Ishikawa (cell line): ENCODE data around the gene POU4F1.

Experiments
- CEBPB ChIP-seq: IDR thresholded peaks from 2 replicates; pipeline ENCODE4 v1.6.1; 2012
- CREB1 ChIP-seq: IDR thresholded peaks from 2 replicates; pipeline ENCODE4 v1.6.1; 2012; ENCODE audit warnings: low read depth
- EGR1 ChIP-seq: IDR thresholded peaks from 2 replicates; pipeline ENCODE4 v1.6.1; 2012
- EP300 ChIP-seq: IDR thresholded peaks from 2 replicates; pipeline ENCODE4 v1.6.1; 2012; ENCODE audit warnings: borderline replicate concordance
- FOXM1 ChIP-seq: IDR thresholded peaks from 2 replicates; pipeline ENCODE4 v1.6.1; 2012; ENCODE audit warnings: low read depth, borderline replicate concordance
- MAX ChIP-seq: IDR thresholded peaks from 2 replicates; pipeline ENCODE4 v1.6.1; 2012
- NFIC ChIP-seq: IDR thresholded peaks from 2 replicates; pipeline ENCODE4 v1.6.1; 2012
- RAD21 ChIP-seq: IDR thresholded peaks from 2 replicates; pipeline ENCODE4 v1.6.1; 2012; ENCODE audit warnings: low read depth
- REST ChIP-seq: IDR thresholded peaks from 2 replicates; pipeline ENCODE4 v1.6.1; 2012; ENCODE audit warnings: low read depth, mild to moderate bottlenecking
- TAF1 ChIP-seq: IDR thresholded peaks from 2 replicates; pipeline ENCODE4 v1.6.1; 2012; ENCODE audit warnings: low read depth, mild to moderate bottlenecking
- TCF12 ChIP-seq: IDR thresholded peaks from 2 replicates; pipeline ENCODE4 v1.6.1; 2012; ENCODE audit warnings: low read depth
- TEAD4 ChIP-seq: IDR thresholded peaks from 2 replicates; pipeline ENCODE4 v1.6.1; 2012
- USF1 ChIP-seq: IDR thresholded peaks from 2 replicates; pipeline ENCODE4 v1.6.1; 2012
- YY1 ChIP-seq: IDR thresholded peaks from 2 replicates; pipeline ENCODE4 v1.6.1; 2012; ENCODE audit warnings: low read depth
- ZBTB7A ChIP-seq: IDR thresholded peaks from 2 replicates; pipeline ENCODE4 v1.6.1; 2012; ENCODE audit warnings: low read depth

The POU4F1 gene

GRCh38 chr13:78609464-78610205, 6.3 kb upstream of the POU4F1 start:
- TF ChIP-seq TEAD4 = no peak
- TF ChIP-seq TCF12 = no peak

GRCh38 chr13:78608688-78609463, 5.5 kb upstream of the POU4F1 start:
- TF ChIP-seq FOXM1 = no peak
- TF ChIP-seq EGR1 = no peak
- TF ChIP-seq ZBTB7A = 0 out of 2 replicates have a peak, but pooled peaks have one; percentile 35
- TF ChIP-seq RAD21 = no peak

GRCh38 chr13:78608252-78608687, 4.9 kb upstream of the POU4F1 start:
- TF ChIP-seq MAX = no peak
- no peak for TF ChIP-seq USF1
- TF ChIP-seq NFIC = no peak
- TF ChIP-seq REST = no peak
- TF ChIP-seq RAD21 = no peak
- no peak for TF ChIP-seq ZBTB7A
- TF ChIP-seq EP300 = no peak
- no peak for TF ChIP-seq FOXM1
- TF ChIP-seq TEAD4 = no peak
- no peak for TF ChIP-seq TAF1
- TF ChIP-seq CREB1 = no peak
- no peak for TF ChIP-seq YY1
- TF ChIP-seq CEBPB = no peak
- TF ChIP-seq EGR1 = no peak
- TF ChIP-seq TCF12 = no peak

- TF ChIP-seq CEBPB (no peak), FOXM1 (no peak), TEAD4 (no peak), USF1 (no peak), EGR1 (no peak), TCF12 (no peak), NFIC (no peak), MAX (no peak), ZBTB7A (no peak), RAD21 (no peak), YY1 (no peak), EP300 (no peak), TAF1 (no peak)
These were observed 4.3 kb upstream of the POU4F1 start for GRCh38 chr13:78607409-78608251.

GRCh38 chr13:78606471-78607408, 3.4 kb upstream of the POU4F1 start:
- TF ChIP-seq RAD21 (no peak), TAF1 (no peak), CEBPB (no peak), MAX (no peak), YY1 (no peak)
